K562 (cell line): ENCODE measurements around the gene HECA. TPM values are rescaled to one million over a fixed set of nuclear protein-coding genes. Genes with fewer than 3 reads are reported as not detected.

ENCODE experiments used
- ATF6 ChIP-seq: sonication (generic); formaldehyde crosslinking; IDR thresholded peaks from 2 replicates; pipeline ENCODE4 v1.4.0; 2020; ENCODE audit warnings: mild to moderate bottlenecking, missing genetic modification reagents
- BRCA1 ChIP-seq, 2 experiments: fragments of 450-650 bp in 1 of 2; sonication (generic) in 1 of 2; formaldehyde crosslinking in 1 of 2; IDR thresholded peaks; 2 replicates each; pipeline versions ENCODE4 v1.5.0 to v1.6.1; 2017 to 2020; ENCODE audit warnings: mild to moderate bottlenecking in 1 of 2, missing genetic modification reagents in 1 of 2
- CREB3L1 ChIP-seq: fragments of 450-650 bp; IDR thresholded peaks from 2 replicates; pipeline ENCODE4 v1.6.1; 2014; ENCODE audit warnings: low read depth, mild to moderate bottlenecking, moderate library complexity, borderline replicate concordance
- CTBP1 ChIP-seq: fragments of 450-650 bp; IDR thresholded peaks from 2 replicates; pipeline ENCODE4 v1.6.1; 2016; ENCODE audit warnings: borderline replicate concordance
- E2F1 ChIP-seq: sonication (generic); formaldehyde crosslinking; IDR thresholded peaks from 2 replicates; pipeline ENCODE4 v1.8.1; 2023; ENCODE audit warnings: mild to moderate bottlenecking, missing genetic modification reagents, moderate library complexity
- HES1 ChIP-seq: fragments of 450-650 bp; IDR thresholded peaks from 2 replicates; pipeline ENCODE4 v1.6.1; 2016; ENCODE audit warnings: low read depth, mild to moderate bottlenecking, moderate library complexity
- NFE2 ChIP-seq: IDR thresholded peaks from 2 replicates; pipeline ENCODE4 v1.6.1; 2014; ENCODE audit warnings: antibody characterized with exemption, low read depth
- NR4A1 ChIP-seq, 2 experiments: fragments of 250-450 bp in 1 of 2; fragments of 450-650 bp in 1 of 2; sonication (Bioruptor Pico) in 1 of 2; IDR thresholded peaks; 2 replicates each; pipeline versions ENCODE4 v1.4.0 to v1.6.1; 2016 to 2020; ENCODE audit warnings: mild to moderate bottlenecking in 2 of 2, missing compliant biosample characterization in 1 of 2, missing genetic modification characterization in 1 of 2, moderate library complexity in 1 of 2
- PHTF2 ChIP-seq: fragments of 250-450 bp; sonication (Bioruptor Pico); IDR thresholded peaks from 2 replicates; pipeline ENCODE4 v1.5.0; 2021; ENCODE audit warnings: mild to moderate bottlenecking
- POLR2B ChIP-seq: fragments of 450-650 bp; IDR thresholded peaks from 2 replicates; pipeline ENCODE4 v1.6.1; 2018; ENCODE audit warnings: low read depth; ENCODE audit not compliant: partially characterized antibody
- SP2 ChIP-seq: IDR thresholded peaks from 2 replicates; pipeline ENCODE4 v1.6.1; 2011; ENCODE audit warnings: mild to moderate bottlenecking, low read depth, low read length, moderate library complexity; ENCODE audit not compliant: poor library complexity, severe bottlenecking; ENCODE audit errors: extremely low read depth
- TAF1 ChIP-seq: IDR thresholded peaks from 2 replicates; pipeline ENCODE4 v1.6.1; 2011; ENCODE audit warnings: mild to moderate bottlenecking, low read length, moderate library complexity; ENCODE audit not compliant: insufficient read depth, control insufficient read depth, severe bottlenecking; ENCODE audit errors: extremely low read depth
- TCF15 ChIP-seq: fragments of 250-450 bp; sonication (Bioruptor Pico); IDR thresholded peaks from 2 replicates; pipeline ENCODE4 v1.8.0; 2022; ENCODE audit warnings: moderate library complexity, mild to moderate bottlenecking, inconsistent platforms
- ZBTB2 ChIP-seq: fragments of 450-650 bp; IDR thresholded peaks from 2 replicates; pipeline ENCODE4 v1.6.1; 2016; ENCODE audit warnings: antibody characterized with exemption
- ZNF518B ChIP-seq: fragments of 250-450 bp; sonication (Bioruptor Pico); IDR thresholded peaks from 2 replicates; pipeline ENCODE4 v1.5.0; 2021; ENCODE audit warnings: mild to moderate bottlenecking, moderate library complexity
- polyA plus RNA-seq, 8 experiments: library from polyadenylated mRNA; depleted of rRNA in 4 of 8; stranded (reverse) in 5 of 8; unstranded in 3 of 8; fragments of >200 nt; fragmentation: Nextera tagmentation in 2 of 8; fragmentation: Illumina TruSeq in 1 of 8; extraction: Ambion mirVana in 2 of 8; extraction: Trizol in 1 of 8; gene quantifications; 2 replicates each; pipeline versions ENCODE4 v1.2.1 to v1.2.3, GENCODE V29; 2011 to 2014; ENCODE audit warnings: inconsistent platforms in 1 of 8, missing spikeins in 1 of 8
- total RNA-seq, 7 experiments: library from RNA; depleted of rRNA in 6 of 7; stranded (reverse); fragments of >200 nt in 6 of 7; fragmentation: Illumina TruSeq in 2 of 7; extraction: Trizol in 2 of 7; gene quantifications; 2 replicates each; pipeline versions ENCODE4 v1.2.1 to v1.2.3, GENCODE V29; 2011 to 2021; ENCODE audit warnings: low replicate concordance in 1 of 7

Gene HECA
- total and polyA plus RNA-seq, 9 of the 15 experiments (the other 6 are each of a cell fraction or from before 2014, with no cell fraction given) = 0.31 to 2.3 (median 1.1) TPM

- TF ChIP-seq BRCA1 (IDR thresholded peaks at IDR 0.05) (no peak), BRCA1 (CRISPR knock-in tag; IDR thresholded peaks at IDR 0.05) (no peak), ZBTB2 (no peak), SP2 (no peak), CTBP1 (no peak), TAF1 (no peak), NR4A1 (CRISPR knock-in tag; IDR thresholded peaks at IDR 0.05) (no peak), NR4A1 (tag; IDR thresholded peaks at IDR 0.05) (no peak), NFE2 (no peak), HES1 (no peak), PHTF2 (CRISPR knock-in tag) (no peak), E2F1 (CRISPR knock-in tag) (no peak), ZNF518B (CRISPR knock-in tag) (no peak), ATF6 (CRISPR knock-in tag) (no peak), POLR2B (no peak), TCF15 (CRISPR knock-in tag) (no peak), CREB3L1 (no peak)
Observed at GRCh38 chr6:139219271-139219729, 84.4 kb downstream of the HECA start (continued).
